ENCODE data around the gene TCF4.

DNA sequence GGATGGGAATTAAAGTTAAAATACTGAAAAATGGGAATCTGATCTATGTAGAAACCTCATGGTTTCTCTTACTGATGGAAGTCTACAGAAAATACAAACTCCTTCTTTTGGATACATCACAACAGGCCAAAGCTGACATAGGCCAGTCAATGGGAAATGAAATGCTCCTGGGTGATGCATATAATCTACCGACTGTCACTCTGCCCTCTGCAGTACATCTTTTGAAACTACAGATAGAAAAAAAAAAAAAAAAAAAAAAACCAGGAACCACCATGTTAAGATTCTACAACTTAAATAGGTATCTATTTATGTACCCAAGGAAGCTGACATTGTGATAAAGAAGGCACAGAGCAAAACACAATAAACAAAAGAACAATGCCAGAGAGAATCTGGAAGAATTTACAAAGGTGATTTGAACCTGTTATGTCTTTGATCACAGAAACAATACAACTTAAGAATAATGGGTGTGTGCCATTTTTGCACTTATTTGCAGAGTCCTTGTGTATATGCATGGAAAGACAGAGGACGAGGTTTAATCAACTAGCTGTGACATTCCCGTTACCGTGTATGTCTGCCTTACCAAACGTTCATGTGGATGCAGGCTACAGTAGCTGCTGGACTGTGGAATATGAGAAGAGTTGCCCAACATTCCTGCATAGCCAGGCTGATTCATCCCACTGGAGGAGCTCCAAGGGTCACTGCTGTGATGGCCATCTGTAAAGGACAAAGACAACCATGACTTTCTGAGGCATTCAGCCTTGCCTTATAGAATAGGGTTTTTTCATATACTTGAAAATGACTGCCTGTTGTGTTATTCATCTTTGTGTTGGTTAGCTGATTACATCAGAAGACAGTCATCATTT lies 312.7 kb downstream of the TCF4 start:
- TF ChIP-seq FOXM1 (IDR thresholded peaks at IDR 0.05; ENCODE audit: borderline replicate concordance) (no peak), TARDBP (IDR thresholded peaks at IDR 0.05) (no peak), NFRKB (IDR thresholded peaks at IDR 0.05) (no peak), ZNF384 (IDR thresholded peaks at IDR 0.05) (peak; percentile 84), ARNT (IDR thresholded peaks at IDR 0.05) (no peak), HDGF (IDR thresholded peaks at IDR 0.05; ENCODE audit: borderline replicate concordance) (no peak), SUZ12 (IDR thresholded peaks at IDR 0.05) (no peak), FOXA1 (IDR thresholded peaks at IDR 0.05) (no peak), SP1 (IDR thresholded peaks at IDR 0.05) (no peak), BHLHE40 (IDR thresholded peaks at IDR 0.05; ENCODE audit: borderline replicate concordance) (no peak)

All from HEK293T (cell line).